22Rv1 (cell line): ENCODE data around the gene STRAP.
"Not testable (repeated sequence)": the region's sequence is repeated elsewhere in the genome, so short reads cannot be mapped to it uniquely, and the experiment has no call there.

Experiments used
- H3K27ac ChIP-seq: fragments of 450-650 bp; 2 replicates; pipeline ENCODE4 v1.5.1; 2017
- CTCF ChIP-seq: fragments of 450-650 bp; IDR thresholded peaks from 2 replicates; pipeline ENCODE4 v1.5.1; 2017; ENCODE audit warnings: mild to moderate bottlenecking
- ZFX ChIP-seq: fragments of 450-650 bp; IDR thresholded peaks from 2 replicates; pipeline ENCODE4 v1.6.1; 2017; ENCODE audit warnings: antibody characterized with exemption, borderline replicate concordance

STRAP gene

DNA sequence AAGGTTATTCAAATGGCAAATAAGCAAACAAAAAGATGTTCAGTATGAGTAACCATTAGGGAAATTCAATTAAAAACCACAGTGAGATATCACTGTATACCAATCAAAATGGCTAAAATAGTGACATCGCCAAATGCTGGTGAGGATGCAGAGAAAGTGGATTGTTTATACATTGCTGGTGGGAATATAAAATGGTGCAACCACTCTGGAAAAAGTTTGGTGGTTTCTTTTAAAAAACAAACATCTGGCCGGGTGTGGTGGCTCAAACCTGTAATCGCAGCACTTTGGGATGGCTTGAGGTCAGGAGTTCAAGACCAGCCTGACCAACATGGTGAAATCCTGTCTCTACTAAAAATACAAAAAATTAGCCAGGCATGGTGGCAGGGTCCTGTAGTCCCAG lies 14.0 kb upstream of the STRAP start:
- H3K27ac ChIP-seq, result no peak overlapping the region
- no peak for TF ChIP-seq CTCF
- no peak for TF ChIP-seq ZFX

DNA sequence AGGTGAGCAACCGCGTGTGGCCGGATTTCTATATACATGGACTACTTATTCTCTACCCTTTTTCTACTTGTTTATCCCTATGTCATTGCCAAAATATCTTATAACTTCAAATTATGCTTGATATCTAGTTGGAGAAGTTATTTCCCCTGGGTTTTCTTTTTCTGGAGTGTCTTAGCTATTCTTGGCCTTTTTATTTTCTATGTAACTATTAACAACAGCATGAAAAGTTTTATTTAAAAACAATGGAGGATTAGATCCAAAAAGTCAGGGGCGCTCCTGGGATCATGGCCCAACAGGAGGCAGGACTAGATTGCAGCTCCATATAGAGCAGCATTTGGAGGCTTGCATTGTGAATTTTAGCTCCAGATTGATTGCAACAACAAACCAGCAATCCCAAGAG lies 8.6 kb upstream of the STRAP start:
- no peak overlapping the region for H3K27ac ChIP-seq
- TF ChIP-seq CTCF (no peak), ZFX (no peak)

DNA sequence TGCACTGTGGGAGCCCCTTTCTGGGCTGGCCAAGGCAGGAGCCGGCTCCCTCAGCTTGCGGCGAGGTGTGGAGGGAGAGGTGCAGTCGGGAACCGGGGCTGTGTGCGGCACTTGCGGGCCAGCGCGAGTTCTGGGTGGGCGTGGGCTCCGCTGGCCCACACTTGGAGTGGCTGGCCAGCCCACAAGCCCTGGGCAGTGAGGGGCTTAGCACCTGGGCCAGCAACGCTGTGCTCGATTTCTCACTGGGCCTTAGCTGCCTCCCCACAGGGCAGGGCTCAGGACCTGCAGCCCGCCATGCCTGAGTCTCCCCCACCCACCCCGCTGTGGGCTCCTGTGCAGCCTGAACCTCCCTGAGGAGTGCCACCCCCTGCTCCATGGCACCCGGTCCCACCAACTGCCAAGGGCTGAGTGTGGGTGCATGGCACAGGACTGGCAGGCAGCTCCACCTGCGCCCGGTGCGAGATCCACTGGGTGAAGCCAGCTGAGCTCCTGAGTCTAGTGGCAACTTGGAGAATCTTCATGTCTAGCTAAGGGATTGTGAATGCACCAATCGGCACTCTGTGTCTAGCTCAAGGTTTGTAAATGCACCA lies 7.5 kb upstream of the STRAP start:
- H3K27ac ChIP-seq, result not testable (repeated sequence)

GRCh38 chr12:15875863-15876262 lies 6.3 kb upstream of the STRAP start:
- no peak overlapping the region for H3K27ac ChIP-seq
- TF ChIP-seq ZFX (no peak), CTCF (no peak)

DNA sequence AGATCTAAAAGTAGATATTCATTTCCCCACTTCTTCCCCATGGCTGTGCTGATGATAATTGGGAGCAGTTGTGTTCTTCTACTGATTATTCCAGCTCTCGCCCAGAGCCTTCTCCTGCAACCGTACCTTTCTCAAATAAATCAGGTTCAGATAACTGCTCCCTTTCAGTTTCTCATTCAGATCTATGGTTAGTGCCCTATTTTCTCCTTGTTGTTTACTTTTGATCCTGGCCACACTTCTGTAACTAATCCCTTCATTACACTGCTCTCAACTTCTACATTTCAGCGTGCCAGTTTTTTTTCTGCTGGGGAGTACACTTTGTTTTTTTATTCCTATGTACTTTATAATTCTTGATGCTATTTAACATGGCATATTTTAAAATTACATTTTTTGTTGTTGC lies 2.8 kb upstream of the STRAP start:
- TF ChIP-seq CTCF (no peak), ZFX (no peak)
- no peak overlapping the region for H3K27ac ChIP-seq

- TF ChIP-seq CTCF, result no peak
- TF ChIP-seq ZFX, result no peak
- no peak overlapping the region for H3K27ac ChIP-seq
Measured at GRCh38 chr12:15880721-15881120, 1.5 kb upstream of the STRAP start.

DNA sequence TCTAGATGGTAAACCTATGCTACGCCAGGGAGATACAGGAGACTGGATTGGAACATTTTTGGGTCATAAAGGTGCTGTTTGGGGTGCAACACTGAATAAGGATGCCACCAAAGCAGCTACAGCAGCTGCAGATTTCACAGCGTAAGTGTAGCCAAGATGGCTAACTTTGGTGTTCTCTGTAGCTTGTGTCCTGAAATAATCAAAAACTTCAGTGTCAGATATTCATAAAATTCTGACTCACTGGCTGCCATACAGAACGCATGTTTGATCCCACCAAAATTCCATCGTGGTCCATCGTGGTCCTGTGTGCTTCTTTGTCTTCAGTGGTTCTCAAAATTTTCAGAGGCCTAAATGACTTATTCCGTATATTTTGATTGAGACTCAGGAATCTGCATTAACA lies 1.3 kb downstream of the STRAP start:
- H3K27ac ChIP-seq, result peak overlapping the region; percentile 93
- no peak for TF ChIP-seq CTCF
- no peak for TF ChIP-seq ZFX

DNA sequence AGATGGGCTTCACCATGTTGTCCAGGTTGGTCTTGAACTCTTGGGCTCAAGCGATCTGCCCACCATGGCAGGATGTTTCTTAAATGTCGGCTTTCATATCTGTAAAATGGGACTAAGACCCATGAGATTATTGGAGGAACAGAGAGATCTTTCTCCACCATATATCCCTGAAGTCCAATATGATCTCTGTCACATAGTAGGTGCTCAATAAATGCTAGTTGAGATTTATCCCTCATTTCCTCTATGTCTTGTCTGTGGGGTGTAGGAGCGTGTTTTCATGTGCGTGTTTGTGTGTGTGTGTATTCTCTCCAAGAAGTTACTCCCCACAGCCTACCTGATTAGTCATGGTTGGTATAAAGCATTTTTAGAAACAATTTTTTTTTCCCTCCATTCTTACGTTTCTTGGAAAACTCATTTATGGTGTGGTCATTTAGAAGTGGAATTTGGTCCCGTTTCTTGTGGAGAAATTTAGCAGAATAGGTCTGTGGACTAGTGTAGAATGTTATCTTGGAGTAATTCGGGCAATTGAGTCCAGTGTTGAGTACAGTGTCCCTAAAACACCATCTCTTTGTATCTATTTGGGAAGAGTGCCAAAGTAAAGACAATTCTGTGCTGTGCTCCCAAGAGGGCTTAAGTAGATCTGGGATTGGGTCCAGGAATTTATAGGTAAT lies 4.3 kb downstream of the STRAP start:
- H3K27ac ChIP-seq, result no peak overlapping the region
- no peak for TF ChIP-seq ZFX
- no peak for TF ChIP-seq CTCF
